NCI-H1048 (cell line): ENCODE data around the gene DSC3.

Experiments
- DNase-seq: peaks from one replicate; lab custom pipeline; 2025; lab: John Stamatoyannopoulos, UW

DSC3 gene

DNA sequence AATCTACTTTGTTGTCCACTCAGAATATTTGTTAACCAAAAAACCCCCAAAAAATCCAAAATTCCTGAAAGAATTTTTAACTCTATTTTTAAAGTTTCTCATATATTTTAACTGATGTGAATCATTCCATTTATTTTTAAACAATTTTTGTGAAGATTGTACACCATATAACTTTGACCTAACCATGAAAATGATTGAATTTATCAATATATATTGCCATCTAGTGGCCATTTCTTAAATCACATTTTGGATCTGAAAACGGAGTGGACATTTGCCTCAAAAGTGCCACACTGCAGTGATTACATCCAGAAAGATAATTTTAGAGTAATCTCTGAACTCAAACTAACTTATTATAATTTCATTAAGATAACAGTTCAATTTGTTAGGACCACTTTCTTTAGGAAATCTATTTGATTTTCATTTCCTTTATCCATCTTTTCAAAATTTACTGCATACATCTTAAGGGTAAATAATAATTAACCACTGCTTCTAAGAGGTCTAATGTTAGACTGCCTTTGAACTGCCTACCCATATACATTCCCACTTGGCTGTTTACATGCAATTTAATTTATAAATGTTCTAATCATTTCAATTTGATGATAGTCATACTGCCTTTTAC is 71.1 kb downstream of the DSC3 start:
- DNase-seq, result peak; percentile 29

DNA sequence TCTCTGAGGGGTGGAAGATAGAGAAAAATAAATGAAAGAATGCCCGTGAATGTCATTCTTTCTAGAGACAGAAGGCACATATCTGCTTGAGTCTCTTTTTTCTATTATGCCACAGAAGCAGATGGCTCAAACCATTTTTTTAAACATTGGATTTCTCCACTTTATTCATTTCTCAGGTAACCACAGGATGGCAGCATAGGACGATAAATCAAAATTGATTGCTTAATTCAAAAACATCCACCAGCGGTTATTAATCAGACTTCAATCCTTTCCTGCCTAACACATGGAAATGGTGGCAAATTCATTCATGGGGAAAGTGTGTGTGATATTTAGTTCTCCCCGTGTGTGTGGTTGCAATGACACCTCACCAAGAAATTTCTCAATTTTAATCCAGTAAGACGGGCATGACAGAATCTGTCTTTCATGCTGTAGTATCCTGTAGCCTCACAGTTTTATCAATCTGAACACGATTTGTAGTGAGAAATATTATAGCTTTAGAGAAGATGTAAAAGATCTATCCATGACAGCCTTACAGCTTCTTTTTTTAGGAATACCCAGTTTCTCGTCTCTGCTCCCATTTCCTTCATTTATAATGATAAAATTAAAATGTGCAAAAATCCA is 72.2 kb downstream of the DSC3 start:
- DNase-seq, result no peak

DNA sequence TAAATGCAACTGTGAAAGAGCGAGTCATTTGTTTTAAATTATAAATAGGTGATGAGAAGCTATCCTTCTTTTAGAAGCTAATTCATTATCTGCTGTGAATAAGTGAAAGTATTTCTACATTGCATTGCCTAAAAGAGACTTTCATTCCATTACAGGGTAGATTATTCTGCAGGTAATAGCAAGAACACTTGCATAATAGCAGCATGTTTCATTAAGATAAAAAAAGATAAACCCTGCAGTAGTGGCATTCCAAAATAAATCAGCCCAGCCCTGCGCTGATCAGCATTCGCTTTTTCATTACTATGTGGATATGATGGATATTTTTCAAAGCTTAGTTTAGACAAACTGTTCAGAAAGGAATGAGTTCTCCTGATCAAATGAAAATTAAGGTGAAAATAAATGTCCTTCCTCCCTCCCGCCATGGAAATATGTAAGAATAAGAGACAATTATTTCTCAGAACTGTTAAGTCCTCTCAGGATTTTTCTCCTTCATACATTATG is 72.8 kb downstream of the DSC3 start:
- no peak for DNase-seq

DNA sequence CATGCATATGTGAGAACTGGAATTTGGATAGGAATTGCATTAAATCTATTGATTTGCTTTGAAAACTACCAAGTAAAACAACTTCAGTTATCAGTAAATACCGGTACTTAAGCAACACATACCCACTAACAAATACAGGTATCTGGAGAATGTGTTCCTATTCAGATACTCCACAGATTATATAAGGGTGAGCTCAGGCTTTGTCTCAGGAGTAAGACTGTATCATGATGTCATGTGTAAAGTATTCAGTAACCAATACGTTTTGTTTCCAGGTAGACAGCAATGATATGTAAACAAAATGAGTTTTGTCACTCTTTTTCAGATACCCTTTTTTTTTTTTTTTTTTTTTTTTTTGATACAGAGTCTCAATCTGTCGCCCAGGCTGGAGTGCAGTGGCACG is 74.8 kb downstream of the DSC3 start:
- no peak for DNase-seq

DNA sequence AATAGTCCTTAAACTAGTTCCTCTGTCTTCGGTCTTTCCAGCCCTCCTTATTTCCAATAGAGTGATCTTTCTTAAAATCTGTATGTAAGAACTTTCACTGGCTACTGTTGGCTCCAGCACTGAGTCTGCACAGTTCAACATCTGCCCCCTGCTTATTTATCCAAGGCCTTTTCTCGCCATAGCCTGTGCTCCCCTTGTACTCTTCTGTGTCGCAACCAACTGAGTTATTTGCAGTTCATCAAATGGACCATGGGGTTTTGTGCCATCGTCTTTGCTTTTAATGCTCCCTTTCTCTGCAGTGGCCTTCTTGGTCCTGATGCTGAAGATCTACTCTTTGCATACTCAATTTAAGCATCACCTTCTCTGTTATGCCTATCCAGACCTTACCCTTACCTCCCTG is 77.3 kb downstream of the DSC3 start:
- no peak for DNase-seq

DNA sequence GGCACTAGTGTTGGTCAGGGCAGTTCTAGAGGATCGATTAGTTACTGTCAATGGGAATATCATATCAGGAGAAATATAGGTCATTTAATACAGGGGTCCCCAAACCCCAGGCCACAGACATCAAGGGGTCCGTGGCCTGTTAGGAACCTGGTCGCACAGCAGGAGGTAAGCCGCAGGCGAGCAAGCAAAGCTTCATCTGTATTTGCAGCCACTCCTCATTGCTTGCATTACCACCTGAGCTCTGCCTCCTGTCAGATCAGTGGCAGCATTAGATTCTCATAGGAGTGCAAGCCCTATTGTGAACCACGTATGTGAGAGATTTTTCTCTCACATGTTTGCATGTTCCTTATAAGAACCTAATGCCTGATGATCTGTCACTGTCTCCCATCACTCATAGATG is 81.9 kb downstream of the DSC3 start:
- no peak for DNase-seq

DNA sequence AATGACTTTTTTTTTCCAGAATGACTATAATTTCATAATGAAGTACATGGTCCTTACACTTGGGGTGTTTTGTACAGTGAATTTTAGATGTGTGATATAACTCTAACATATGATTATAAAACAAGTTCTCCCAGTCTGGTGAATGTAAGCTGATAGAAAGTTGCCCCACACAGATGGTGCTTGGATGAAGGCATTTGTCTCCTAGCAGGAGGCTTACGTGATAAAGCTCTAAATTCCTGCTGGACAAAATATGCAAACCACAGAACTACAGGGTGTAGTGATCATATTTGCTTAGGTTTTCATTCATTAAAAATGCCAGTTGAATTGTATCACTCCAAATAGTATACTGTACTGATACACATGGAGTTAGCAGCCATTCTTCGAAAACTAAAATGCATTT is 85.5 kb downstream of the DSC3 start:
- peak; percentile 75 for DNase-seq

DNA sequence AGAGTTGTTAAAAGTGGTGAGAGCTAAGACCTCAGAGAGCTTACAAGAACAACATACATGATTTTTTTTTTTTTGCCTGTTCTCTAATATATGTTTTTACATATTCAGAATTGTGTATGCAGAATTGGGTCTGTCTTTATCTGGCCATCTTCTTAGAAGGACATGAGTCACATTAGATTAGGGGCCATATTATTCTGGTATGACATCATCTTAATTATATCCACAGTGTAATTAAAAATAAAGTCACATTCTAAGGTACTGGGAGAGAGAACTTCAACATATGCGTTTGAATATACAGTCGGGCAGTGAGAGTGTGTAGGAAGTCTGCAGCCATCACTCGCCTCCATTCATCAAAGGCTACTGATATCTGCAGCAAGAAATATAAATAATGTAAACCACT is 88.3 kb downstream of the DSC3 start:
- DNase-seq, result no peak

DNA sequence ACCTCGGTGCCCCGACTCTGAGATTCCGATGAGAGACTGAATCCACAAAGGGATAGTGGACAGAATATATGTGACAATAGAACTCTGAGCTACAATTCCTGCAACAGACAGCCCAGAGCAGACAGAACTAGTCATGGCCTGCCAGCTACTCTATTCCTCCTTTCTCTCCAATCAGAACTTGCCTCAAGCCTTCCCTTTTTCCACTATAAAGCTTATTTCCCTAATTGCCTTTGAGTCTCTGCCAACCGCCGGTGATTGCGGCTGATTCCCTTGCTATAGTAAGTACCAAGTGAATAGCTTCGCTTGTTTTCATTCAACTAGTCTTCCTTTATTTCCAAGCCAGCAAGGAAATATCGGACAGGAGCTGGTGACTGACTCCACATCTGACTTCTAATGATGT is 96.8 kb downstream of the DSC3 start:
- DNase-seq, result peak; percentile 87

DNA sequence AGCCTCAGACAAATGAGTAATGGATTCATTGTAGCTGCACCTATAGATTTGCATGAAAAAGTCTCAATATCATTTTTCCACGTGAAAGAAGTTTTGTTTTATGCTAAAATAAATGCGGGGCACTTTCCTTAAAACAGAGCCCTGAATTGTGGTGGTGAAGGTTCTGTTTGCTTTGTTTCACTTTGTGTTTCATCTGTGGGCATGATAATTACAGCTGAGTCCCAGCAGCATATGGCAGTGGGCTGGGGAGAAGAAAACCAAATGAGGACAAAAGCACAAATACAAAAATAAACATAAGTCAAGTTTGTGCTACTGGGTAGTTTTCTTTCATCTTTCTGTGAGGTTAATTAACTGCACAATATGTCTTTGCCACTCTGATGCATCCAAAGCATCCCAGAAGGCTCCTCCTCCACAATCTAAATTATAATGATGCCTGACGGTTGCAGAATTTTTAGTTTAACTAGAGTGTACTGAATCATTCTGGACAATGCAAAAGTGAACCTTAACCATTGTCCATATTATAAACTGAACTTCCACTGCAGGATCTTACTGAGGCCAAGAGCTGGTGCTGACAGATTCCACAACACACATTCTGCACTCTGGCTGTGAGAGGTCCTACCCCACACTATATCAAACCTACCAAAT is 97.6 kb downstream of the DSC3 start:
- DNase-seq, result no peak

DNA sequence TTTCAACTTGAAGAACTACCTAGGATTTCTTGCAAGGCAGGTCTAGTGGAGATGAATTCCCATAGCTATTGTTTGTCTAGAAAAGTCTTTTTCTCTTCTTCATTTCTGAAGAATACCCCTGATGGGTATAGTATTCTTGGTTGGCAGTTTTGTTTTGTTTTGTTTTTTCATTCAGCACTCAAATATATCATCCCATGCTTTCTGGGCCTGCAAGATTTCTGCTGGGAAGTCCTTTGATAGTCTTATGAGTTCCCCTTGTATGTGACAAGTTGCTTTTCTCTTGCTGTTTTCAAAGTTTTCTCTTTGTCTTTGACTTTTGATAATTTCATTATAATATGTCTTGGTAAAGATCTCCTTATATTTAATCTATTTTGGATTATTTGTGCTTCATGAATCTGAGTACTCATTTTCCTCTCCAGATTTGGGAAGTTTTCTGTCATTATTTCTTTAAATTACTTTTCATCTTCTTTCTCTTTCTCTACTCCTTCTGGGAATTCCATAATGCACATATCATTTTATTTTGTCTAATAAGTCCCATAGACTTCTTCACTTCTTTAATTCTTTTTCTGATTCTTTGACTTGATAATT is 101.5 kb downstream of the DSC3 start:
- no peak for DNase-seq
